HepG2 (cell line): ENCODE measurements around the gene ARL5C. TPM values are rescaled to one million over a fixed set of nuclear protein-coding genes. Genes with fewer than 3 reads are reported as not detected.

Experiments
- ATAC-seq: fragments of 200-7000 bp; cut with Tn5 transposase; 3 replicates; pipeline ENCODE4 v1.9.1; 2020; ENCODE audit warnings: mild to moderate bottlenecking, moderate library complexity
- BruUV-seq: library from RNA; stranded (reverse); fragments of 400-500 nt; replicated peaks from 2 replicates; lab custom pipeline; 2021; lab: Mats Ljungman, UMichigan
- CTCF ChIA-PET: fragments of 300-600 bp; formaldehyde crosslinking; extraction: SDS; loops from one replicate; lab custom pipeline; 2021; ENCODE audit warnings: low total read pairs, inconsistent platforms, low intra/inter-chr PET ratio; lab: Yijun Ruan, JAX
- POLR2A ChIA-PET: fragments of 350-600 bp; sonication (Branson Sonifier 250); formaldehyde crosslinking; loops from one replicate; lab custom pipeline; 2020; ENCODE audit warnings: antibody characterized with exemption, inconsistent platforms; lab: Yijun Ruan, JAX
- DNase-seq: peaks from one replicate; pipeline ENCODE4 v3.0.0-alpha.2; 2015; ENCODE audit warnings: low spot score
- FAIRE-seq: peaks from 3 replicates; lab custom pipeline; 2011; peaks lifted over from hg19 to GRCh38; lab: Jason Lieb, UNC
- H2AFZ ChIP-seq: one replicate; pipeline ENCODE4 v1.6.1; 2011; ENCODE audit warnings: low read length, inconsistent platforms
- H3K27ac ChIP-seq: fragments of 300-600 bp; 3 replicates; pipeline ENCODE4 v1.8.0; 2011; ENCODE audit warnings: mixed run types, mild to moderate bottlenecking, mixed read lengths, low read length, inconsistent platforms; ENCODE audit not compliant: insufficient read depth; ENCODE audit errors: extremely low read length
- H3K27me3 ChIP-seq, 2 experiments: fragments of 200-600 bp in 1 of 2; 2 replicates in 1 of 2; 3 replicates in 1 of 2; pipeline versions ENCODE4 v1.6.0 to v1.8.0; 2011; ENCODE audit warnings: low read length in 2 of 2, mild to moderate bottlenecking in 2 of 2, moderate library complexity in 2 of 2, inconsistent platforms in 1 of 2; ENCODE audit not compliant: insufficient read depth in 2 of 2, control insufficient read depth in 1 of 2
- H3K36me3 ChIP-seq, 2 experiments: fragments of 200-600 bp in 1 of 2; replicated peaks in 1 of 2; 2 replicates in 1 of 2; 3 replicates in 1 of 2; pipeline versions ENCODE4 v1.5.1 to v1.8.0; 2011; ENCODE audit warnings: low read length in 2 of 2, inconsistent platforms in 1 of 2; ENCODE audit not compliant: insufficient read depth in 2 of 2, control insufficient read depth in 1 of 2
- H3K4me1 ChIP-seq: 2 replicates; pipeline ENCODE4 v1.5.1; 2012; ENCODE audit warnings: low read length, inconsistent platforms; ENCODE audit not compliant: insufficient read depth
- H3K4me2 ChIP-seq: 2 replicates; pipeline ENCODE4 v1.6.0; 2011; ENCODE audit warnings: low read depth, low read length, inconsistent platforms
- H3K4me3 ChIP-seq, 3 experiments: fragments of 200-600 bp in 1 of 3; sonication (generic), shearing (Covaris generic) in 1 of 3; replicated peaks in 1 of 3; 2 replicates each; pipeline ENCODE4 v1.5.1; 2011 to 2016; ENCODE audit warnings: low read length in 3 of 3, inconsistent platforms in 2 of 3, low read depth in 2 of 3, mild to moderate bottlenecking in 2 of 3, control low read depth in 1 of 3, mixed read lengths in 1 of 3; ENCODE audit not compliant: insufficient read depth in 1 of 3
- H3K79me2 ChIP-seq: one replicate; pipeline ENCODE4 v1.6.1; 2011; ENCODE audit warnings: low read length, inconsistent platforms; ENCODE audit not compliant: insufficient read depth
- H3K9ac ChIP-seq: 2 replicates; pipeline ENCODE4 v1.6.0; 2011; ENCODE audit warnings: mild to moderate bottlenecking, low read depth, low read length, inconsistent platforms; ENCODE audit not compliant: insufficient read depth
- H3K9me3 ChIP-seq: 2 replicates; pipeline ENCODE4 v1.5.1; 2012; ENCODE audit warnings: mild to moderate bottlenecking, low read length
- H4K20me1 ChIP-seq: 2 replicates; pipeline ENCODE4 v1.6.0; 2011; ENCODE audit warnings: inconsistent platforms, mild to moderate bottlenecking, low read length, moderate library complexity; ENCODE audit not compliant: insufficient read depth
- CEBPB ChIP-seq: IDR thresholded peaks from 2 replicates; pipeline ENCODE4 v1.6.1; 2011; ENCODE audit warnings: low read depth, low read length, improper control_type of control experiment, borderline replicate concordance
- CENPT ChIP-seq: sonication (generic); formaldehyde crosslinking; IDR thresholded peaks from 2 replicates; pipeline ENCODE4 v1.8.0; 2022; ENCODE audit warnings: low read depth, mild to moderate bottlenecking, moderate library complexity, missing genetic modification reagents
- CREBL2 ChIP-seq: sonication (generic); formaldehyde crosslinking; IDR thresholded peaks from 2 replicates; pipeline ENCODE4 v1.8.1; 2023; ENCODE audit warnings: missing genetic modification reagents, mild to moderate bottlenecking, borderline replicate concordance
- E2F5 ChIP-seq: sonication (generic); formaldehyde crosslinking; conservative IDR thresholded peaks from 2 replicates; pipeline ENCODE4 v1.4.0; 2020; ENCODE audit warnings: missing genetic modification reagents
- KDM2A ChIP-seq: sonication (generic); formaldehyde crosslinking; IDR thresholded peaks from 2 replicates; pipeline ENCODE4 v1.4.0; 2020; ENCODE audit warnings: low read depth, missing genetic modification reagents, borderline replicate concordance
- MBNL3 ChIP-seq: fragments of 250-450 bp; sonication (Bioruptor Pico); conservative IDR thresholded peaks from 2 replicates; pipeline ENCODE4 v1.8.0; 2022; ENCODE audit warnings: mild to moderate bottlenecking, inconsistent platforms
- PATZ1 ChIP-seq: sonication (generic); formaldehyde crosslinking; IDR thresholded peaks from 2 replicates; pipeline ENCODE4 v1.4.0; 2020; ENCODE audit warnings: missing genetic modification reagents
- PLRG1 ChIP-seq: fragments of 450-650 bp; conservative IDR thresholded peaks from 2 replicates; pipeline ENCODE4 v1.6.1; 2016
- STAG1 ChIP-seq: sonication (generic); formaldehyde crosslinking; IDR thresholded peaks from 2 replicates; pipeline ENCODE4 v1.4.0; 2020; ENCODE audit warnings: missing genetic modification reagents
- TCF7 ChIP-seq: sonication (generic); IDR thresholded peaks from 2 replicates; pipeline ENCODE4 v1.6.1; 2016; ENCODE audit warnings: antibody characterized with exemption, low read depth
- ZKSCAN5 ChIP-seq: sonication (generic); formaldehyde crosslinking; IDR thresholded peaks from 2 replicates; pipeline ENCODE4 v1.5.1; 2020; ENCODE audit warnings: mild to moderate bottlenecking, missing genetic modification reagents
- ZNF234 ChIP-seq: sonication (generic); formaldehyde crosslinking; conservative IDR thresholded peaks from 2 replicates; pipeline ENCODE4 v1.5.1; 2020; ENCODE audit warnings: mild to moderate bottlenecking, missing genetic modification reagents
- ZNF510 ChIP-seq: sonication (generic); formaldehyde crosslinking; IDR thresholded peaks from 2 replicates; pipeline ENCODE4 v1.4.0; 2020; ENCODE audit warnings: low read depth, mild to moderate bottlenecking, missing genetic modification reagents
- ZNF850 ChIP-seq: sonication (generic); formaldehyde crosslinking; conservative IDR thresholded peaks from 2 replicates; pipeline ENCODE4 v1.9.0; 2021; ENCODE audit warnings: mild to moderate bottlenecking, missing genetic modification reagents
- WGBS: methylation state at CpG from one replicate; pipeline ENCODE4 v1.1.6; 2017; ENCODE audit warnings: low lambda C conversion rate; 5-methylcytosine and 5-hydroxymethylcytosine counted together
- in situ Hi-C: cut with HindIII; loops from 2 replicates; pipeline ENCODE4 v1.10.0; 2017; ENCODE audit warnings: low pct_unique_long_range_greater_than_20kb; ENCODE audit not compliant: extremely low pct_ligation_motif_present
- intact Hi-C: fragments of 100-400 bp; cut with micrococcal nuclease; formaldehyde crosslinking; loops from one replicate; pipeline ENCODE4 v1.10.0; 2022; ENCODE audit not compliant: unreplicated experiment
- polyA plus RNA-seq, 8 experiments: library from polyadenylated mRNA; depleted of rRNA in 3 of 8; stranded (reverse) in 7 of 8; unstranded in 1 of 8; fragments of >200 nt; fragmentation: Illumina TruSeq in 4 of 8; extraction: Trizol in 4 of 8; gene quantifications; 2 replicates each; pipeline versions ENCODE4 v1.2.1 to v1.2.3, GENCODE V29; 2011 to 2016; ENCODE audit warnings: low read depth in 4 of 8, missing spikeins in 1 of 8, mixed read lengths in 1 of 8; ENCODE audit not compliant: insufficient read depth in 1 of 8
- total RNA-seq, 5 experiments: library from RNA; depleted of rRNA; stranded (reverse); fragments of >200 nt; fragmentation: Illumina TruSeq; extraction: Trizol; gene quantifications; 2 replicates each; pipeline ENCODE4 v1.2.3, GENCODE V29; 2016; ENCODE audit warnings: low read depth in 1 of 5
- TF ChIP-seq, protein P1 (sequence below): sonication (generic); formaldehyde crosslinking; IDR thresholded peaks from 2 replicates; pipeline ENCODE4 v1.5.0; 2020; ENCODE audit warnings: mild to moderate bottlenecking, missing genetic modification reagents, moderate library complexity

Gene ARL5C
- total and polyA plus RNA-seq, 2 of the 13 experiments (the other 11 are each of a cell fraction or from before 2014, with no cell fraction given) = not detected

- WGBS = under 1% methylated on average over 42 of the region's 52 CpGs
- DNase-seq = no peak
- in situ Hi-C loops (no loop called here), intact Hi-C loops (no loop called here)
- peak within 1 kb of the TSS; percentile 94 for H3K4me2 ChIP-seq
- no peaks in the 10 kb centered on the region for H3K9me3 ChIP-seq
- peak within 1 kb of the TSS; percentile 65 to 92 (median 77) for H3K4me3 ChIP-seq
- H4K20me1 ChIP-seq = peaks cover 23% of the 10 kb centered on the region
- H3K4me1 ChIP-seq = peaks cover 53% of the 10 kb centered on the region
- peak within 1 kb of the TSS; percentile 98 for H3K9ac ChIP-seq
- H3K79me2 ChIP-seq = peaks cover 23% of the 10 kb centered on the region
- no TSS peak for BruUV-seq
- peaks cover 26 to 35% of the 10 kb centered on the region in 2 experiments for H3K36me3 ChIP-seq
- peak; percentile 63 for ATAC-seq
- FAIRE-seq = peak; percentile 43
- peak within 1 kb of the TSS; percentile 97 for H3K27ac ChIP-seq
- H2AFZ ChIP-seq = peak within 1 kb of the TSS; percentile 100
- CTCF ChIA-PET = no interaction called here
- POLR2A ChIA-PET = interaction anchor here (0.6 to 1.6 kb wide), 39 partner anchors 9 to 704 kb away, joined by 3 to 28 read pairs (median 5); partner anchors contain the start of genes CDK12, CWC25, FBXL20 and LASP1
- H3K27me3 ChIP-seq = no peaks in the 10 kb centered on the region; a peak in 1 of 5 replicates
- peak; percentile 85; the same call in 1 of the 2 replicates for TF ChIP-seq KDM2A
- TF ChIP-seq MBNL3 = no peak
- TF ChIP-seq CEBPB = no peak
- TF ChIP-seq PLRG1 = no peak
- peak; percentile 90 for TF ChIP-seq ZNF234 (CRISPR knock-in tag)
- TF ChIP-seq TCF7 = no peak
- no peak for TF ChIP-seq ZNF510 (CRISPR knock-in tag)
- TF ChIP-seq, protein P1, sequence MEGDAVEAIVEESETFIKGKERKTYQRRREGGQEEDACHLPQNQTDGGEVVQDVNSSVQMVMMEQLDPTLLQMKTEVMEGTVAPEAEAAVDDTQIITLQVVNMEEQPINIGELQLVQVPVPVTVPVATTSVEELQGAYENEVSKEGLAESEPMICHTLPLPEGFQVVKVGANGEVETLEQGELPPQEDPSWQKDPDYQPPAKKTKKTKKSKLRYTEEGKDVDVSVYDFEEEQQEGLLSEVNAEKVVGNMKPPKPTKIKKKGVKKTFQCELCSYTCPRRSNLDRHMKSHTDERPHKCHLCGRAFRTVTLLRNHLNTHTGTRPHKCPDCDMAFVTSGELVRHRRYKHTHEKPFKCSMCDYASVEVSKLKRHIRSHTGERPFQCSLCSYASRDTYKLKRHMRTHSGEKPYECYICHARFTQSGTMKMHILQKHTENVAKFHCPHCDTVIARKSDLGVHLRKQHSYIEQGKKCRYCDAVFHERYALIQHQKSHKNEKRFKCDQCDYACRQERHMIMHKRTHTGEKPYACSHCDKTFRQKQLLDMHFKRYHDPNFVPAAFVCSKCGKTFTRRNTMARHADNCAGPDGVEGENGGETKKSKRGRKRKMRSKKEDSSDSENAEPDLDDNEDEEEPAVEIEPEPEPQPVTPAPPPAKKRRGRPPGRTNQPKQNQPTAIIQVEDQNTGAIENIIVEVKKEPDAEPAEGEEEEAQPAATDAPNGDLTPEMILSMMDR (CRISPR knock-in tag) = no peak
- TF ChIP-seq CENPT (CRISPR knock-in tag) = peak; percentile 71; the same call in 1 of the 2 replicates
- TF ChIP-seq E2F5 (CRISPR knock-in tag) = peak; percentile 33; the same call in 1 of the 2 replicates
- no peak for TF ChIP-seq STAG1
- TF ChIP-seq ZKSCAN5 (CRISPR knock-in tag) = no peak
- 0 out of 2 replicates have a peak, but pooled peaks have one; percentile 22 for TF ChIP-seq PATZ1 (CRISPR knock-in tag)
- no peak for TF ChIP-seq CREBL2 (CRISPR knock-in tag)
- no peak; the same call in 1 of the 2 replicates for TF ChIP-seq ZNF850 (CRISPR knock-in tag)
Measured at GRCh38 chr17:39200070-39200879, 34.3 kb upstream of the ARL5C start, which contains the start of gene RPL19. RPL19 (plus strand) TSS chr17:39200283; CDS start chr17:39200345, 62 bp downstream.
